HG02642 (cell line): ENCODE results near the gene MVB12B.
"Not testable (repeated sequence)": the region's sequence is repeated elsewhere in the genome, so short reads cannot be mapped to it uniquely, and the experiment has no call there.

Experiments used
- ATAC-seq: cut with Tn5 transposase; IDR thresholded peaks from one replicate; pipeline ENCODE4 v1.9.1; 2021; ENCODE audit warnings: mild to moderate bottlenecking; ENCODE audit not compliant: unreplicated experiment, poor library complexity

Gene MVB12B, protein sequence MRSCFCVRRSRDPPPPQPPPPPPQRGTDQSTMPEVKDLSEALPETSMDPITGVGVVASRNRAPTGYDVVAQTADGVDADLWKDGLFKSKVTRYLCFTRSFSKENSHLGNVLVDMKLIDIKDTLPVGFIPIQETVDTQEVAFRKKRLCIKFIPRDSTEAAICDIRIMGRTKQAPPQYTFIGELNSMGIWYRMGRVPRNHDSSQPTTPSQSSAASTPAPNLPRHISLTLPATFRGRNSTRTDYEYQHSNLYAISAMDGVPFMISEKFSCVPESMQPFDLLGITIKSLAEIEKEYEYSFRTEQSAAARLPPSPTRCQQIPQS

DNA sequence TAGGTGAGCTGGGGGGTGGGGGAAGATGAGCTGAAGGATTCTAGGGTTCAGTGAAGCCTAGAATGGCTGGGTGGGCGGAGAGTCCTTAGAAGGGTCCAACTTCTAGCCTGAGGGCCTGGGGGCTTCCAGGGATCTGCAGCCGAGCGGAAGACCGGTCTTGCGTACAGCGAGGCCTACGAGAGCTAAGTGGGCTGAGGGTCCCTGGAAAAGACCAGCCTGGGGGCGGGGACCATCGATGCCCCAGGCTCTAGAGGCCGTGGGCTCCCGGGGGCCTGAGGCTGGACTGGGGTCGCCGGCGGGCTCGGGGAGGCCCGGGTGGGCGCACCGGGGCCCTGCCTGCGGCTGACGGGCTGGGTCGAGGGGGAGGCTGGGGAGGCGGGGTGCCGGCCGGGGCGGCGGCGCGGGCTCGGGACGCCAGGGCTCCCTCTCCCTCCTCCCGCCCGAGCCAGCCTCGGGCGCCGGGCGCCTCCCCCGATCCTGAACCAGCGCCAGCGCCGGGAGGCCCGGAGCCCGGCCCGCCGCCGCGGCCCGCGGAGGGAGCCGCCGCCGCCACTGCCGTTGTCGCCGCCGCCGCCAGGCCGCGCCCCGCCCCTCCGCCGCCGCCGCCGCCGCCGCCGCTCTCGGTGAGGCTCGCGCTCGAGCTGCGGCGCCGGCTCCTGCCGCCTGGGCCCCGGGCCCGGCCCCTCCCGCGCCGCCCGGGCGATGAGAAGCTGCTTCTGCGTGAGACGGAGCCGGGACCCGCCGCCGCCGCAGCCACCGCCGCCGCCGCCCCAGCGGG is at the start of gene MVB12B:
MVB12B (plus strand) TSS at position 602 of the 778 bp plus-strand sequence; CDS start at position 703, 101 bp downstream.
- peak; percentile 54 for ATAC-seq

- no peak for ATAC-seq
These were observed 42.7 kb upstream of the MVB12B start for GRCh38 chr9:126283799-126284465.

DNA sequence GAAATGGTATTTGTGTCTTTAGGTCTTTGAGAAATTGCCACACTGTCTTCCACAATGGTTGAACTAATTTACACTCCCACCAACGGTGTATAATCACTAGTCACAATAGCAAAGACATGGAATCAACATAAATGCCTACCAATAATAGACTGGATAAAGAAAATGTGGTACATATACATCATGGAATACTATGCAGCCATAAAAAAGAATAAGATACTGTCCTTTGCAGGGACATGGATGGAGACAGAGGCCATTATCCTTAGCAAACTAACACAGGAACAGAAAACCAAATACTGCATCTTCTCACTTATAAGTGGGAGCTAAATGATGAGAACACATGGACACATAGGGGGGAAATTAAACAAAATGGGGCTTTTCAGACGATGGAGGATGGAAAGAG is 41.0 kb upstream of the MVB12B start:
- ATAC-seq, result not testable (repeated sequence)

DNA sequence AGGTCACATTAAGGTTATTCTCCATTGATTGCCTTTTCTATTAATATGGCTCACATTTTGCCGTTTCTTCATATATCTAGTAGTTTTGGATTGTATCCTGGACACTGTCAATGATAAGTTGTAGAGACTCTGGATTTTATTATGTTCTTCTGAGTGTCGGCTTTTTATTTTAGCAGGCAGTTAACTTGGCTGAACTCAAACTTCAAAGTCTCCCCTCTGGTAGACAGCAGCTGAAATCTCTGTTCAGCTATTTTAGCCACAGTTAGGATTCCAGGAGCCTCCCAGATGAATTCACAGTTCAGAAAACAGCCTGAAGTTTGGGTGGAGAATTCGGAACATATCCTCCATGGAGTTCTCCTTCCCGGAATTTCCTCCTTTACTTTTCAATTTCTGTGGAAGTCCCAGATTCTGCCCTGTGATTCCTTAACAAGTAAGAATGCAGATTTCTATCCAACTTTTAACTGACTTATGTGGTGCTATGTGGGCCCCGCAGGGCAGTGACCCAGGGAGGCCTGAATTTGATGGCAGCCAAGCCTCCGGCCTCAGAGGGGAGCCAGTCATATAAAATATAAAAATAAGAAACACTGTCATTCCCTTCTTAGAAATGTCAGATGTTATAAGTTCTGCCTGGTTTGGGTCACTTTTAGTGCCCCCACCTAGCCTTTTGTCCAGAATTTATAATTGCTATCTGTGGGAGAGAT is 39.3 kb upstream of the MVB12B start:
- ATAC-seq, result no peak

DNA sequence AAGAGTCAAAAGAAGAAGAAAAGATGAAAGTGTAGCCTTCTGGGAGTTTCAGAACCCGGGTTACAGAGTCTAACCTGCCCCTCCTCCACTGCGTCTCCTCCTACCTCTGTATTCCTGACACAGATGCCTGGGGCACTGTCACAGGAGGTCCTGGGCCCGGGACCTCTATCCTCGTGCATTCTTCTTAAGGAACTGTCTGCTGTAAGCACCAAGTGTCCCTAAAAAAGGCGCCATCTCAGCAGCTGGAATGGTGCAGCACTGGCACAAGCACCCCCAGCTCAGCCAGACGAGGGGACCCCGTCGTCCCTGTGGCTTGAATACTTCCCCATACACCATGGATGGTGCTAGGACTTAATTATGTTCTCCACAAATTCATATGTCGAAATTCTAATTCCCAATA is 35.8 kb upstream of the MVB12B start:
- no peak for ATAC-seq

- ATAC-seq, result no peak
These were observed 34.7 kb upstream of the MVB12B start for GRCh38 chr9:126291925-126292324.

DNA sequence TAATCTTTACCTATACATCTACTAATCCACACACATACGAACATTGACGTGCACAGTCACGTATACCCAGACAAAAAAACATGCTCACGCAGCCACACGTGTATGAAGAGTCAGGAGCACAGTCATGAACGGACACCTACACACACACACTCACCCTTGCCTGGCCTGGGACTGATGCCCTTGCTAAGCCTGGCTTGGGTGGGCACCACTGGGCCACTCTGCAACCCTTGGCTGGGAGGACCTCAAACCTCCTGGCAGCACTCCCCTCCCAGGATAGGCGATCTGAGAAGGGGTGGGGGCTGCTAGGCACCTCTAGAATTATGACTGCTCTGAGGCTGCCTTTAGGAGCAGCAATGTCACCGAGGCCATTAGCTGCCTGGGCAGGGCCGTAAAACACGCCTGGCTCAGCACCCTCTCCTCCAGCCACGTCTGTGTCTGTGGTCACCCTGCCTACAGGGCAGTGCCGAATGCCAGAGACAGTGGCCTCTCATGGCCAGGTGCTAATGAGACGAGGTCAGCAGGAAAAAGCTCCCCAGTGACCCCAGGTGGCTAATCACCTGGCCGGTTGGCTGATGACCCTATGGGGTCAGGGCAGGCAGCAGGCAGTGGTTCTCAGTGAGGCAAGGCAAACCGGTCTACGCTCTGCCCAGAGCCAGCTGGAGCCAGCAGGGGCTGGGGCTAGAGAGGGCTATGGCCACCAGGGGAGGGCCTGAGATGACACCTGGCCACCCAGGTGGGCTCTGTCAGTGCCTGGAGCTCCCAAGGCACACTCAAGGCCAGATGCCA is 33.7 kb upstream of the MVB12B start:
- no peak for ATAC-seq

DNA sequence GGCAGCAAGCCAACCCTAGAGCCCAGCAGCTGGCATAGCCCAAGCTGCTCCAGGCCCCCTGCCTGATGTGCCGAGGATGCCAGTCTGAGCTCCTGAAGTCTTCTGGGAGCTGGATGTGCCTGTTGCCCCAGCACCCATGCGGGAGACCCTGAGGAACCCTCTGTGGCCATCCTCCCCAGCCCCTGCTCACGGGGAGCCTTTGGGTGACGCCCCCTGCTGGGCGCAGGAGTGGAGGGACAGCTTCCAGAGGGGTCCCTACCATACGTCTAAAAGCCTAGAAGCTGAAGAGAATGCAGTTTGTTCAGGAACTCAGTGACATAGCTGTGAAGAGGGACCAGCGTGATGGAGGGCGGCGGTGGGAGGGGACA is 33.1 kb upstream of the MVB12B start:
- no peak for ATAC-seq

DNA sequence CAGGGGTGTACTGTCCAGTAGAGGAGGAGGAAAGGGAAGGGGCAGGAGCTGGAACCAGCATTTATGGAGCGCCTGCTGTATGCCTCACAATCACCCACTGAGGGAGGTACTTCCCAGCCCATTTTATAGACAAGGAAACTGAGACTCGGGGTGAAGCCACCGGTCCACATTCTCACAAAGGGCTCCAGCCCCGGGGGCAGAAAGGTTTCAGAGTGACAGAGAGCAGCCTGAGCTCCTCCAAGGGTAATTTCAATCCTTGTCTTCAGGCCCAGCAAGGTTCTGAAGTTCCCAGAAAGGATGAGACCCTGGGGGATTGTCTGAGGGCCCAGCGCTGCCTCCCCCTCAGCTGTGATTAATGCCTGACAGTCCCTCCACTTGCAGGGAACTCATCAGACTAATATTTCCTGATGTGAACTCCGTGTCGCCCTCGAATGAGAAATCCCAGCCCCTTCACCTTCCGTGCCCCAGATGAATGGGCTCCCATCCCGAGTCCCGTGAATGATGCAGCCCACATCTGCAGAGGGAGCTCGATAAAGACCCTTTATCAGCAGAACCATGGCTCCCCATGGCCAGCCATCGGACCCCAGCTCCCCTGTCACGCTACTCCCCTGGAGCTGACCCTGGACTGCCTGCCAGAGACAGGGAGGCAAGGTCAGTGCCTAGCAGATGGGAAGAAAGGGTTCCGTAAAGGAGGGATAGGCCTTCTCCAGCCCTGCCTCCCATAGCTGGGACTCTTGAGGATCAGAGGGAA is 32.1 kb upstream of the MVB12B start:
- ATAC-seq, result no peak

GRCh38 chr9:126295082-126295477 is 31.5 kb upstream of the MVB12B start:
- no peak for ATAC-seq

GRCh38 chr9:126295516-126295915 is 31.1 kb upstream of the MVB12B start:
- ATAC-seq, result no peak

- ATAC-seq, result no peak
These were observed 30.6 kb upstream of the MVB12B start for GRCh38 chr9:126295936-126296600.

DNA sequence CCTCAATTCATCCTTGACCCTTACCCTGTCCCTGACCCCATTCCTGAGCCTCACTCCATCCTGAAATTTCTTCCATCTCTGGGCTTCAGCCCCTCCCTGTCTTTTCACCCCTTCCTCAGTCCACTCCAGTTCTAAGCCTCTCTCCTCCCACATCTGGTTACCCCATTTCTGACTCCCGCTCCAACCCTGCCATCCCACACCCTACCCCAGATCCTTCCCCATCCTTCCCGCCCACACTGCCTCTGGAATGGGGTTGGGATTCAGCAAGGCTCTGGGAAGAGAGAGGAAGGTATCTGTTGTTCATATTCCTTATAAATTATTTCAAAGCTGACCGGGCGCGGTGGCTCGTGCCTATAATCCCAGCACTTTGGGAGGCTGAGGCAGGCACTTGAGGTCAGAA is 29.9 kb upstream of the MVB12B start:
- ATAC-seq, result no peak

GRCh38 chr9:126297661-126298060 is 29.0 kb upstream of the MVB12B start:
- ATAC-seq, result no peak

DNA sequence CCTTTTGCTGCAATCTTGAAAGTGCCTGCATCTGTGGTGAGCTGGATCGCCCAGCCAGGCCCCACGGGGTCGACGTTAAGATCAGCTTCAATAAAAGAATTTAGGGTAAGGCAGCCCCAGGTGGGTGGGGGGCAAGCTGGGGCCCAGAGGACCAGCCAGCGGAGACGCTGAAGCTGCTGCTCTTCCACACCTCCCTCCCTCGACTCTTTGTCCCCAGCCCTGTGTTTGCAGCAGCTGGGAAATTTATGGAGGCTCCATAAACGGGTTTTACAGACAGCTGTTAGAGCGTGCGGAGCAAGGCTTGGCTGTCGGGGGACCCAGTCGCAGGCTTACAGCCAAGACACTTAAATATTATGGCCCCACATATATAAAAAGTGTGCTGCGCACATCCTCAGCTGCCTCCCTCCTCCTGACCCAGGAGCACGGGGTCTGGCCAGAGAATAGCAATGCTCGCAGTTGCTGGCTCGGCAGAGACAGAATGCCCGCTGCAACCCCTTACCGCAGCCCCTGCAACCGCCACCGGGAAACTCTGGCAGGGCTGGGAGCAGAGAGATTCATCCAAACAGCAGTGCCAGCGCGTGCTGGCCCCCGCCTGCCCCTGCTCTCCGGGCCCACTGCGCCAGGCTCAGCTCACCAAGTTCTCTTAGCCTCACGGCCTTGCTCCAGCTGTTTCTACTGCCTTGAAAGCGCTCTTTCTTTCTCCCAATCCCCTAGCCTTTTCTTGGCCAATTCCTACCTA is 28.4 kb upstream of the MVB12B start:
- ATAC-seq, result no peak

GRCh38 chr9:126299706-126300276 is 26.8 kb upstream of the MVB12B start:
- ATAC-seq, result no peak

DNA sequence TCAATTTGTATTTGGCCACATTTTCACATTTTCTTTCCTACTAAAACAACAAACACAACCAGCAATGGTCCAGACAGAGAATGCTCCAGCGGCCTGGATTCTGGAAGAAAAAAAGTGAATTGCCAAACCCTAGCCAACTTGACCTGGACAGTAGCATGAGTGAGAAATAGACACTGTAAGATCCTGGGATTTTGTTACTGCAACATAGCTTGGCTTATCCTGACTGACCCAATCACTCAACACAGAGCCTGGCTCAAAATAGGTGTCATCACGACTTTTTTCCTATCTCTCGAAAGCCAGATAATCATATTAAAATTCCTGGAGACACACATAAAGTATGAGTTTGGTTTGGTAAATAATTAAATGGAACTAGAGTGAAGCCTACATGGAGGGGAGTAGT is 25.4 kb upstream of the MVB12B start:
- ATAC-seq, result no peak
